CD4-positive, alpha-beta T cell treated with Interleukin-17A for 4 hours (primary cell): ENCODE data around the gene ZFP92.
A peak's percentile ranks its signal among the peaks of the same experiment; 100 is the strongest.

ENCODE experiments used
- DNase-seq: peaks from one replicate; pipeline ENCODE4 v3.0.0-alpha.2; 2020; ENCODE audit warnings: mixed read lengths

ZFP92 gene

DNA sequence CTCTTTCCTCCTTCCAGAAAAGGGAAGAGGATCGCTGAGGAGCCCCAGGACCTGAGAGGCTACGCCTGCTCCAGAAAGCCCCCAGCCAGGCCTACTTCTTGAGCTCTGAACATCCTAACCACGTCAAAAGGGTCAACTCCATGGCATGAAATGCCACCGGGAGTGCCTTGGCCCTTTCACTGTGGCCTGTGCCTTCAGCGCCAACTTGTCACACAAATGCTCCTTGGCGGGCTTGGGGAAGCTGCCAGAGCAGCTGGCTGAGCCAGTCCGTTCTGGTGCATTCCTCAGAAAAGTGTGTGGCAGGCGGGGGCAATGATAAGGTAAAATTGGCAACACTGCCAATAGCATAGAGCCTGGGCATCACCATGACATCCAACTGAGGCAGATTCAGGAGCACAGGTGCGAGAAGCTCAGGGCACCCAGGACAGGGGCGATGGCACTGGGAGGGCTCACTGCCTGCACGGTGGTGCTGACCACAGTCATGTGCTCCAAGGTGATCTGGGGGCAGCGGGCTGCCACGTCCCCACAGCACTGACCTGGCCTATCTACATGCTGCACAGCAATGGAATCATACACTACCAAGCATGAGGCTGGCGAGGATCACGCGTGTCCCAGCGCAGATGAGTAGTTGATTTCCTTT, 46.7 kb downstream of the ZFP92 start:
- DNase-seq: no peak

DNA sequence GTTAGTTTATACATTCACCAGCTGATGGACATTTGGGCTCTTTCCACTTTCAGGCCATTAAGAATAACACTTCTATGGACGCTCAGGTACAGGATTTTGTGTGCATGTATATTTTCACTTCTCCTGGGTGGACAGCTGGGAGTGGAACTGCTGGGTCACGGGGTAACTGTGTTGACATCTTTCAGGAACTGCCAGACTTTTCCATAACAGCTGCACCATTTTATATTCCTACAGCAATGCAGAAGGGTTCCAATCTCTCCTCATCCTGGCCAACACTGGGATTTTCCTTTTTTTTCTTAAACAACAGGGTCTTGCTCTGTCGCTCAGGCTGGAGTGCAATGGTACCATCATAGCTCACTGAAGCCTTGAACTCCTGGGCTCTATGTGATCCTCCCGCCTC, 47.2 kb downstream of the ZFP92 start:
- DNase-seq: no peak

DNA sequence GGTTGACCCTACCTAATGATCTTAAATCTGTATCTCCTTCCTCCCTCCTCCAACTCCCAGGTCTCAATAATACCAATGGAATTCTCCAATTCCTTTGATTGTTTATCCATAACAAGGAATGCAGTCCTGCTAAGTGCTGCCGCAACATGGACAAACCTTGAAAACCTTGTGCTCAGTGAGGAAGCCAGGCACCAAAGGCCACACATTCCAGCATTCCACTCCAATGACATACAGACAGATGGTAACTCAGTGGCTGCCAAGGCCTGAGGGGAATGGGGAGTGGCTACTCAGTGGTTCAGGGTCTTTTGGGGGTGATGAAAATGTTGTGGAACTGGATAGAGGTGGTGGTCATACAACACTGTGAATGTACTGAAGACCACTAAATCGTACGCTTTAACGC, 48.7 kb downstream of the ZFP92 start:
- DNase-seq: no peak

DNA sequence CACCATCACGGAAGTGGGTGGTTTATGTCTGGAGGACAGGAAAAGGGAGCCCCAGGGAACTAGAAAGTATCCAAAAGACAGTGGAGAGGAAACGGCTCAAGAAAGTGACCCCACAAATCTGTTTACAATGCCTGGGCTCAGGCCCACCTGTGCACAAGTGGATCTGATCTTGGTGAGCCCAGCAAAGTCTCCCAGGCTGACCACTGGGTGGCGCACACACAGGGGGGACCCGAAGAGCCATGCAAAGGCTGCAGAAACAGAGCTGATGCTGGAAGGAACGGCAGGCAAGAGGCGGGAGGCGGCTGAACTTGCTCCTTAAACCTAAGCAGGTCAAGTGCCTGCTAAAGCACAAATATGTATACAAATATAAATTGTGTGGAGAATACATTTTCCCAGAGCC, 49.6 kb downstream of the ZFP92 start:
- peak; percentile 69 for DNase-seq
